Mesenchymal stem cell (in vitro differentiated cells and primary cell): ENCODE results near the gene ESPN.

Experiments
- DNase-seq: peaks from one replicate; pipeline ENCODE4 v3.0.0-alpha.2; 2013
- H2AFZ ChIP-seq: one replicate; pipeline ENCODE4 v1.6.1; 2013; ENCODE audit warnings: low read depth, mild to moderate bottlenecking, control low read depth, inconsistent platforms, low read length, moderate library complexity
- H2AK5ac ChIP-seq: 2 replicates; pipeline ENCODE4 v1.6.1; 2013; ENCODE audit warnings: low read length, moderate library complexity, mild to moderate bottlenecking, inconsistent platforms; ENCODE audit not compliant: severe bottlenecking
- H2BK120ac ChIP-seq: one replicate; pipeline ENCODE4 v1.6.1; 2013; ENCODE audit warnings: low read depth, mild to moderate bottlenecking, inconsistent platforms, low read length, moderate library complexity
- H2BK12ac ChIP-seq, 2 experiments: one replicate each; pipeline ENCODE4 v1.6.1; 2013; ENCODE audit warnings: inconsistent platforms in 2 of 2, low read length in 2 of 2, mild to moderate bottlenecking in 2 of 2, moderate library complexity in 2 of 2, control low read depth in 1 of 2
- H2BK15ac ChIP-seq: one replicate; pipeline ENCODE4 v1.6.1; 2013; ENCODE audit warnings: mild to moderate bottlenecking, low read depth, inconsistent platforms; ENCODE audit not compliant: poor library complexity, severe bottlenecking
- H2BK5ac ChIP-seq: 2 replicates; pipeline ENCODE4 v1.6.1; 2013; ENCODE audit warnings: low read depth, mild to moderate bottlenecking, low read length, control low read depth, inconsistent platforms; ENCODE audit not compliant: poor library complexity, severe bottlenecking
- H3K14ac ChIP-seq, 2 experiments: one replicate each; pipeline ENCODE4 v1.6.1; 2013; ENCODE audit warnings: inconsistent platforms in 2 of 2, low read length in 2 of 2, control low read depth in 1 of 2, mild to moderate bottlenecking in 1 of 2, moderate library complexity in 1 of 2
- H3K18ac ChIP-seq, 2 experiments: one replicate each; pipeline ENCODE4 v1.6.1; 2013; ENCODE audit warnings: inconsistent platforms in 2 of 2, low read length in 2 of 2, control low read depth in 1 of 2, low read depth in 1 of 2, mild to moderate bottlenecking in 1 of 2
- H3K23ac ChIP-seq, 2 experiments: one replicate each; pipeline ENCODE4 v1.6.1; 2013; ENCODE audit warnings: inconsistent platforms in 2 of 2, low read length in 2 of 2, mild to moderate bottlenecking in 2 of 2, moderate library complexity in 2 of 2, control low read depth in 1 of 2
- H3K27ac ChIP-seq: 2 replicates; pipeline ENCODE4 v1.5.1; 2013; ENCODE audit warnings: mild to moderate bottlenecking, moderate library complexity, low read length, control low read depth, inconsistent platforms; ENCODE audit not compliant: poor library complexity, severe bottlenecking
- H3K27me3 ChIP-seq, 2 experiments: 2 replicates each; pipeline versions ENCODE4 v1.6.1 to v1.7.0; 2013; ENCODE audit warnings: low read length in 2 of 2, mild to moderate bottlenecking in 2 of 2, moderate library complexity in 2 of 2, control low read depth in 1 of 2, inconsistent platforms in 1 of 2; ENCODE audit not compliant: control insufficient read depth in 1 of 2, insufficient read depth in 1 of 2
- H3K36me3 ChIP-seq, 2 experiments: 2 replicates each; pipeline versions ENCODE4 v1.6.1 to v1.7.0; 2013; ENCODE audit warnings: low read length in 2 of 2, control low read depth in 1 of 2, inconsistent platforms in 1 of 2, low read depth in 1 of 2, mild to moderate bottlenecking in 1 of 2; ENCODE audit not compliant: insufficient read depth in 2 of 2, control insufficient read depth in 1 of 2
- H3K4ac ChIP-seq, 2 experiments: one replicate each; pipeline ENCODE4 v1.6.1; 2013; ENCODE audit warnings: inconsistent platforms in 2 of 2, low read length in 2 of 2, mild to moderate bottlenecking in 2 of 2, moderate library complexity in 2 of 2, control low read depth in 1 of 2, low read depth in 1 of 2
- H3K4me1 ChIP-seq: 2 replicates; pipeline ENCODE4 v1.6.1; 2013; ENCODE audit warnings: low read depth, low read length, control low read depth; ENCODE audit not compliant: control insufficient read depth, insufficient read depth
- H3K4me2 ChIP-seq: 2 replicates; pipeline ENCODE4 v1.6.1; 2013; ENCODE audit warnings: low read length, mild to moderate bottlenecking, inconsistent platforms; ENCODE audit not compliant: poor library complexity, severe bottlenecking
- H3K4me3 ChIP-seq, 2 experiments: 2 replicates each; pipeline versions ENCODE4 v1.5.1 to v1.7.0; 2013; ENCODE audit warnings: low read length in 2 of 2, mild to moderate bottlenecking in 2 of 2, control low read depth in 1 of 2, low read depth in 1 of 2; ENCODE audit not compliant: insufficient read depth in 1 of 2
- H3K79me1 ChIP-seq: replicated peaks from 2 replicates; pipeline ENCODE4 v1.6.1; 2013; ENCODE audit warnings: mild to moderate bottlenecking, control low read depth, low read length, inconsistent platforms; ENCODE audit not compliant: poor library complexity, severe bottlenecking
- H3K9ac ChIP-seq: 2 replicates; pipeline ENCODE4 v1.7.0; 2013; ENCODE audit warnings: mild to moderate bottlenecking, low read length, moderate library complexity
- H3K9me3 ChIP-seq: 2 replicates; pipeline ENCODE4 v1.7.0; 2013; ENCODE audit warnings: mild to moderate bottlenecking, low read length; ENCODE audit not compliant: control insufficient read depth
- H4K8ac ChIP-seq: one replicate; pipeline ENCODE4 v1.6.1; 2013; ENCODE audit warnings: inconsistent platforms, mild to moderate bottlenecking, low read length, moderate library complexity
- H4K91ac ChIP-seq: one replicate; pipeline ENCODE4 v1.6.1; 2013; ENCODE audit warnings: mild to moderate bottlenecking, low read length, inconsistent platforms
- WGBS: methylation state at CpG from one replicate; pipeline ENCODE4 v1.1.7; 2013; ENCODE audit warnings: mixed read lengths; 5-methylcytosine and 5-hydroxymethylcytosine counted together

Gene ESPN

DNA sequence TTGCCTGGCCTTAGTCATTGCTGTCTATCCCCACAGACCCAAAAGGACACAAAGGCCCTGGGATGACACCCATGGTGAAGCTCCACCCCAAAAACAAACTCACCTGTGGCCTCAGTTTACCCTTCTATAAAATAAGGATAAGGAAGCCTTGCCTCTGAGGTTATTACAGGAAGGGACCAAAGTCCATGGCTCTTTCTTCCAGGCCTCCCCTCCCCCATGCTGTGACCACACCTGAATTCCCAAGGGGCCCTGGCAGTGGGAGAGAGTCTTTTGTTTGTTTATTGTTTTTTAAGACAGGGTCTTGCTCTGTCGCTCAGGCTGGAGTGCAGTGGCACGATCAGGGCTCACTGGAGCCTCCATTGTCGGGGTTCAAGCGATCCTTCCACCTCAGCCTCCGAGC is 51.9 kb downstream of the ESPN start:
- no peak overlapping the region for H2AFZ ChIP-seq
- H3K4me3 ChIP-seq = no peak overlapping the region
- H3K4ac ChIP-seq = no peak overlapping the region
- no peak overlapping the region for H3K4me2 ChIP-seq
- H3K23ac ChIP-seq = no peak overlapping the region
- H3K18ac ChIP-seq = no peak overlapping the region
- no peak overlapping the region for H2AK5ac ChIP-seq
- peaks cover 2% of the 10 kb centered on the region for H3K4me1 ChIP-seq
- no peak overlapping the region for H3K14ac ChIP-seq
- no peak overlapping the region for H2BK5ac ChIP-seq
- no peak overlapping the region for H4K8ac ChIP-seq
- H3K27me3 ChIP-seq = peaks cover 0 to 4% of the 10 kb centered on the region in 2 experiments
- no peak for DNase-seq
- H3K9me3 ChIP-seq = no peaks in the 10 kb centered on the region
- no peak overlapping the region for H2BK120ac ChIP-seq
- WGBS = 92% methylated on average over 5 of the region's 5 CpGs
- H3K27ac ChIP-seq = no peak overlapping the region
- no peak overlapping the region for H4K91ac ChIP-seq
- H2BK12ac ChIP-seq = no peak overlapping the region
- peaks cover 9% of the 10 kb centered on the region for H3K79me1 ChIP-seq
- H3K36me3 ChIP-seq = peaks cover 13 to 62% of the 10 kb centered on the region in 2 experiments
- H2BK15ac ChIP-seq = no peak overlapping the region
- no peak overlapping the region for H3K9ac ChIP-seq

DNA sequence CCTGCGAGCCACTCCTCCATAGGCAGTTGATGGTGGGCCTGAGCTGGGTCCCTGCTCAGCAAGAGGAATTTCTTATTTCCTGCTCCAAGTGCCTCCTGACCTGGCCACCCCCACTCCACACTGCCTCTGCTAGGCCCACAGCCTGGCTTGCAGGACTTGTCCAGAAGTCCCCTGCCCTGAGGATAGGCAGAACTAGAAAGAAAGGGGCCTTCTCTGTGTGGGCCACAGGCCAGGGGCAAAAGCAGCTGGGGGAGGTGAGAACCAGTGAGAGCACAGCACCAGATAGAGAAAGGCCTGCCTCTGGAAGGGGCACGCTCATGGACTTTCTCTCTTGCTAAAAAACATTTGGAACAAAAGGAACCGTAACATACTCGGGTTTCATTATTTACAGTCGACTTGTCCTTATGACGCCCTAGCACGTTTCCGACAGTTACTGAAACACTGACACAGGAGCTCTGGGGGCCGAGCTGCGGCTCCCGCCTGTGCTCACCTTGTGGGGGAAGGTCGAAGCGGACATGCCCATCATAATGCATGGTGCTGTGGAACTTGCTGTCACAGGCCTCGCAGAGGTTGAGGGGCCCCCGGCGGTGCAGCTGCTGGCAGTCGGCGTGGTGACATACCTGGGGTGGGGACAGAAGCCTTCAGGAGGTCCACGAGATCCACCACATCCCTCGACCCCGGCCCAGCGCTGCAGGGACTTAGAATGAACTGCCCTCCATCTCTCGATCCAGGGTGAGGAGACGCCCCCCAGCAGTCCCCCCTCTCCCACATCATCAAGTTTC is 52.7 kb downstream of the ESPN start:
- Histone ChIP-seq H3K4me2 (no peak overlapping the region), H3K18ac (no peak overlapping the region), H2AFZ (no peak overlapping the region), H3K4me1 (peaks cover 2% of the 10 kb centered on the region), H2AK5ac (no peak overlapping the region), H3K9ac (no peak overlapping the region), H4K8ac (no peak overlapping the region), H3K14ac (no peak overlapping the region), H2BK120ac (no peak overlapping the region), H3K23ac (no peak overlapping the region), H3K79me1 (peaks cover 14% of the 10 kb centered on the region), H3K27me3 (no peaks in the 10 kb centered on the region), H3K27ac (no peak overlapping the region), H2BK15ac (no peak overlapping the region), H2BK5ac (no peak overlapping the region), H2BK12ac (no peak overlapping the region), H3K4ac (no peak overlapping the region), H3K4me3 (no peak overlapping the region), H3K36me3 (peaks cover 8 to 58% of the 10 kb centered on the region in 2 experiments), H3K9me3 (no peaks in the 10 kb centered on the region), H4K91ac (no peak overlapping the region)
- DNase-seq = no peak
- 90% methylated on average over 24 of the region's 24 CpGs for WGBS

DNA sequence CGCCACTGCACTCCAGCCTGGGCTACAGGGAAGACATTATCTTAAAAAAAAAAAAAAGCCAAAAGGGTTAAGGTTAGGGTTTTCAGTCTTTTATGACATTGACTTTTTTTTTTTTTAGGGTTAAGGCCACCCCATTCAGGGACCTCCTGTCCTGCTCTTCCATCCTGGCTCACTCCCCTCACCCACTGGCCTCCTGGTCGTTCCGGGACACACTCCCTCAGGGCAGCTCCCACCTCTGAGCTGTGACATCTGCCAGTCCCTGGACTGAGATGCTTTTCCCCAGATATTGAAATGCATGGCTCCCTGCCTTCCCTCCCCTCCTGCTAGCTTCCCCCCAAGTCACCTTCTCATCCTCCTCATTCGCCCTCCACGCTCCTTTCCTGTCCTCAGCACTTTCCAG is 57.2 kb downstream of the ESPN start:
- no peak overlapping the region for H3K23ac ChIP-seq
- H3K4ac ChIP-seq = peak overlapping the region in 1 of 2 experiments; percentile 42
- no peak overlapping the region for H2BK15ac ChIP-seq
- H3K18ac ChIP-seq = no peak overlapping the region
- H4K8ac ChIP-seq = no peak overlapping the region
- no peak overlapping the region for H3K4me3 ChIP-seq
- H3K9me3 ChIP-seq = no peaks in the 10 kb centered on the region
- DNase-seq = no peak
- H3K14ac ChIP-seq = no peak overlapping the region
- H2BK12ac ChIP-seq = no peak overlapping the region
- H2AFZ ChIP-seq = no peak overlapping the region
- peaks cover 40% of the 10 kb centered on the region for H3K79me1 ChIP-seq
- 85% methylated on average over 5 of the region's 5 CpGs for WGBS
- no peak overlapping the region for H2AK5ac ChIP-seq
- no peak overlapping the region for H3K9ac ChIP-seq
- H3K27me3 ChIP-seq = peaks cover 0 to 24% of the 10 kb centered on the region in 2 experiments
- H4K91ac ChIP-seq = no peak overlapping the region
- peaks cover 23% of the 10 kb centered on the region for H3K4me1 ChIP-seq
- no peak overlapping the region for H2BK120ac ChIP-seq
- H2BK5ac ChIP-seq = no peak overlapping the region
- no peak overlapping the region for H3K4me2 ChIP-seq
- H3K27ac ChIP-seq = no peak overlapping the region
- H3K36me3 ChIP-seq = peaks cover 0 to 28% of the 10 kb centered on the region in 2 experiments

DNA sequence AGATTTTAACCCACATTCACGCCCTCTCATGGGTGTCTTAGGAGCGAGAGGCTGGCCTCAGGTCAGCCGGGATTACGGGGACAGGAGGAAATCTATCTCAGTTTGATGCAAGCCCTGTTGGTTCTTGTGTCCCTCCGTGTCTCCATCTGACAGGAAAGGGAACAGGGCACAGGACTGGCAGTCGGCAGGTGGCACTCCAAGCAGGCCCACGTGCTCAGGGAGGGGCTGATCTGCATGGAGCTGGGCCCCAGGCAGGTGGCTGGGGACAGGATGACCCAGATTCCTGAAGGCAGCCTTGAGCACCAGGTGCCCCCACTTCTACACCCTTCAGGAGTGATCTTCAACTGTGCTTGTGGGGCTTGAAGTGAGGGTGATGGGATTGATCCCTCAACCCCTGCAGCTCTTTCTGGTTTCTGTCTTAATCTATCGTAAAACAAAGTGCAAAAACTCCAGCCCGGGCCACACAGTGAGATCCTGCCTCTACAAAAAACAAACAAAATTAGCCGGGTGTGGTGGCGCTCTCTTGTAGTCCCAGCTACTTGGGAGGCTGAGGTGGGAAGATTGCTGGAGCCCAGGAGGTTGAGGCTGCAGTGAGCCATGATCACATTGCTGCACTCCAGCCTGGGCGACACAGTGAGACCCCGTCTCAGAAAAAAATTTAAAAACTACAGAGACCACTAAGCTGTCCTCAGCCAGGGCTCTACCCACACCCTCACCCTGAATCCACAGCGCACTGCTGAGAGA is 58.6 kb downstream of the ESPN start:
- Histone ChIP-seq H2BK5ac (no peak overlapping the region), H4K91ac (no peak overlapping the region), H4K8ac (no peak overlapping the region), H3K4me2 (no peak overlapping the region), H3K27ac (no peak overlapping the region), H3K9ac (no peak overlapping the region), H3K14ac (no peak overlapping the region), H3K4ac (no peak overlapping the region), H3K27me3 (peaks cover 0 to 24% of the 10 kb centered on the region in 2 experiments), H2BK15ac (no peak overlapping the region), H3K4me1 (peaks cover 24% of the 10 kb centered on the region), H2AK5ac (no peak overlapping the region), H2BK120ac (no peak overlapping the region), H3K4me3 (no peak overlapping the region), H3K36me3 (peaks cover 0 to 26% of the 10 kb centered on the region in 2 experiments), H2BK12ac (no peak overlapping the region), H2AFZ (no peak overlapping the region), H3K18ac (no peak overlapping the region), H3K9me3 (no peaks in the 10 kb centered on the region), H3K23ac (no peak overlapping the region), H3K79me1 (peaks cover 45% of the 10 kb centered on the region)
- 91% methylated on average over 12 of the region's 14 CpGs for WGBS
- no peak for DNase-seq
